IPS-18c (cell line): ENCODE measurements around the gene ITGA4.

Experiments
- H3K4me3 ChIP-seq: 2 replicates; pipeline ENCODE4 v1.7.0; 2013; ENCODE audit warnings: low read depth, mild to moderate bottlenecking, low read length, moderate library complexity; ENCODE audit not compliant: insufficient read depth
- H3K9me3 ChIP-seq: one replicate; pipeline ENCODE4 v1.6.1; 2013; ENCODE audit warnings: mild to moderate bottlenecking, low read length, moderate library complexity; ENCODE audit not compliant: control insufficient read depth, insufficient read depth

The ITGA4 gene

GRCh38 chr2:181542170-181542569 lies 85.0 kb downstream of the ITGA4 start:
- Histone ChIP-seq H3K9me3 (no peaks in the 10 kb centered on the region), H3K4me3 (no peak overlapping the region)

GRCh38 chr2:181546086-181546485 lies 88.9 kb downstream of the ITGA4 start:
- H3K9me3 ChIP-seq, result no peaks in the 10 kb centered on the region
- no peak overlapping the region for H3K4me3 ChIP-seq

- Histone ChIP-seq H3K9me3 (no peaks in the 10 kb centered on the region), H3K4me3 (no peak overlapping the region)
These were observed 95.6 kb downstream of the ITGA4 start for GRCh38 chr2:181552808-181553207.

DNA sequence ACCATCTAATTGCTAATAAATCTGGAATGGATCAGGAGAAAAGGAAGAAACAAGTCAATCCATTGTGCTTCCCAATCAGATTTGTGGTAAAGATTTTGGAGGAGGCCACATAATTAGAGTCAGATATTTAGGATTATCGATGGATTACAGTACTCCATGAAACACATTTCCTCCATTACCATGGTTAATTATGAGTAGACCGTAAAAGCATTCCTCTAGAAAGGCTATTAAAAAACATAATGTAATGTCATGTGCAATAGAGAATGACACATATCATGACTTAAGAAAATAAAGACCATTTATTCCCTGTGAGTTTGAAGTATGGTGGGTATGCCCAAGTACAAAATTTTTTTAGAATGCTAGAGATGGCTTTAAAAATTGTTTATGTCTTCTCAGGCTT lies 96.1 kb downstream of the ITGA4 start:
- no peaks in the 10 kb centered on the region for H3K9me3 ChIP-seq
- H3K4me3 ChIP-seq, result no peak overlapping the region

- Histone ChIP-seq H3K9me3 (no peaks in the 10 kb centered on the region), H3K4me3 (no peak overlapping the region)
These were observed 97.1 kb downstream of the ITGA4 start for GRCh38 chr2:181554061-181554830.

DNA sequence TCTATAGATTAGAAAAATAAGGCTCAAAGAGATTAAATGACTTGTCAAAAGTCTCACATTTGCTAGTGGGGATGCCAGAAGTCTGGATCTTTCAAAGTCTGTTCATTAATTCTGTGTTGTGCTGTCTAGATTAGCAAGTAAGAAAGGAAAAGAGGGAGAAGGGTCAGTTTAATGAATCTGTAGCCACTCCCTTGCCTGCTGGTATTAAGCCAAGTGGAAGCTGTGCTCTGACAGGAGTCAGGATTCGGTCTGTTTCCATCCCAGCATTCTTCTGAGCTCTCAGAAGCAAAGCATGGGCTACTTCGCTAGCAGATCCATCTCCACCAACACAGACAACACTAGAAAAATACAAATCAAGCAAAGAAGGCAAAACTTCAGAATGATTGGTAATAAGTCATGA lies 101.2 kb downstream of the ITGA4 start:
- no peaks in the 10 kb centered on the region for H3K9me3 ChIP-seq

DNA sequence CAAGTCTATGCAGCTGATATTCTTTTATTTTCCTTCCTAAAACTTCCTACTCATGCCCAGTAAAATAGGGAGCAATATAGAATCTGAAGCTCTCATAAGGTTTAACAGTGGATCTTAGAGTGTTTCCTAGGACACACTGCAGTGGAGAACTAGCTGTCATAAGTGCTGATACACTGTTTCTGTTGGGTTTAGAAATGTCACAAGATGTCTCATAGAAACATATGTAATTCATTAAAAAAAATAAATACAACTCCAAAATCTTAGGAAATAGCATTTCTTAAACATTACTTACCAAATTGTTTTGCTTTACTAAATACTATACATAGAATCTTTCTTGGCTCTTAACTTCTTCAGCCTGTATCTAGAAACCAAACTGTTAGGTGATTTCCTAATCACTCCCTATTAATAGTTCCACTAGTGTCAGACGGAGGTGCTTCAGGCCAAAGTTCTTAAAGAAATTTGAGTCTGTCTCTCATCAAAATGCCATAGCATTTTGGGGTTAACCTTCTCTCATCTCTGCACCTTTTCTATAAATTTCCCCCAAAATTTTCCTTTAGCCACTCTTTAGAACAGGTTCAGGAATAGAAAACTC lies 106.0 kb downstream of the ITGA4 start:
- no peaks in the 10 kb centered on the region for H3K9me3 ChIP-seq
- H3K4me3 ChIP-seq, result no peak overlapping the region

More for the DNA sequence above, 101.2 kb downstream of the ITGA4 start:
- H3K4me3 ChIP-seq, result no peak overlapping the region

GRCh38 chr2:181566334-181567032 lies 109.3 kb downstream of the ITGA4 start:
- Histone ChIP-seq H3K4me3 (no peak overlapping the region), H3K9me3 (no peaks in the 10 kb centered on the region)

DNA sequence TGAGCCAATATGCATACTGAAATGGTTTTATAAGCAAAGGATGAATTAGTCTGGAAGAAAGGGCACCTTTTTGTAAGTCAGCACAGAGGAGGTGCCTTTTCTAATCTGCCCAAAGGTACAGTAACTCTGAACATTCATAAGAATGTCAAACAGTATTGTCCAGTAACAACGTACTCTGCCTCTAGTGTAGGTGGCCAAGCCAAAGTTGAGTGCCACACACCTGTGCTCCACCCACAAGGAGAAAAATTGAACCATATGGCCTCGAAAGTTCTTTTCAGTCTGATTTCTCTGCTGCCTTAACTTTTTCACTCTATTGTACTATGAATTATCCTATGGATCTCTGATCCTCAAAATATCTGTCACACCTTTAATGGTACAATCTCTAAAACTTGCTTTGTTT lies 112.9 kb downstream of the ITGA4 start:
- H3K4me3 ChIP-seq, result no peak overlapping the region

GRCh38 chr2:181570833-181571661 lies 113.9 kb downstream of the ITGA4 start:
- no peak overlapping the region for H3K4me3 ChIP-seq
- no peaks in the 10 kb centered on the region for H3K9me3 ChIP-seq

More for the DNA sequence above, 112.9 kb downstream of the ITGA4 start:
- no peaks in the 10 kb centered on the region for H3K9me3 ChIP-seq

DNA sequence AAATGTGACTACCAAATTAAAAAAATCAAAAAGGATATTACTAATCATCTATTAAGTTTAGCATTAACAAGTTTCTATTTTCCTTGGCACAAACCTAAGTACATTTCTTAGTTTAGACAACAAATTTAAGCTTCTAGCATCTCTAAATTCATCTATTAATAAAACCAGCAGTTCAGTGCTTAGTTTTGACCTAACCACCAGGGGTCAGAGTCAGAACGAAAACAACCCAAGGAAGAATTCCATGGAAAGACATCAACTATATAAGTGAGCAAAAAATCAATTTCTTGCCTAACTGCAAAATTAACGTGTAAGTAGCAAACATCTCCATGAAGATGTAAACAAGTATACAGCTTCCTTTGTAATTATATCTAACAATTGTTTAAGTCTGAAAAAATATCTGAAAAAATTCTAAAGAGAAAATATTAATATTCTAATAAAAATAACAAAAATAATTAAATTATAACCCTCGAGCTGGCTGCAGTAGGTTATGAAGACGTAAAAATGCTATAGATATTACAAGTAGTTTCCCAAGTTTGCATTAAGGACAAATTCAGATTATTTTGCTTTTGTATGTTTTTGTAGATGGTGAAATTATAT lies 116.1 kb downstream of the ITGA4 start:
- H3K4me3 ChIP-seq, result no peak overlapping the region
- no peaks in the 10 kb centered on the region for H3K9me3 ChIP-seq

- no peaks in the 10 kb centered on the region for H3K9me3 ChIP-seq
- no peak overlapping the region for H3K4me3 ChIP-seq
These were observed 117.1 kb downstream of the ITGA4 start for GRCh38 chr2:181574321-181574720.

DNA sequence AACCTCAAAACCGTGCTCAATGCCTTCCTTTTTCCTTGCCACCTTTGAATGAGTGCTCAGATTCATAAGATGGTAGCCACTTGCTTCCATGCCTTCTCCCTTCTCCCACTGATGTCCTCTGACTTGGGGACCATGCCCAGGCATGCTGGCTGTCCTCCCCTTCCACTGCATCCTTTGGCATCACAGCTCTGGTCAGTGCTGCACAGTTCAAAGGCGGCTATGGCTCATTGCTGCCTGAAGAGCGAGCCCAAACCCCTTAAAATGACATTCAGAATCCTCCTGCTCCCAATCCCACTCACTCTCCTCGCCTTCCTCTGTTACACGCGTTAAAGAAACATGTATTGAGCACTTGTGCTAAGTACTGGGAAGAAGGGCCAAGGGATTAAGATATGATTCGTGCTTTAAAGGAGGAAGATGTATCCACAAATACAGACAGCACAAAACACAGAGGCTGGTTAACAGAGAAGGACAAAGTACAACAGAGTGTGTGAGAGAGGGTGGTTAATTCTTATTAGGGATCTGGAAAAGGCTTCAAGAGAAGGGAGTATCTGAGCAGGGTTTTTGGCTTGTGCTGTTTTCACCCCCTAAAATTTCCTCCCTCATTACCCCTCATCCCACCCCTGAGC lies 118.0 kb downstream of the ITGA4 start:
- Histone ChIP-seq H3K4me3 (no peak overlapping the region), H3K9me3 (no peaks in the 10 kb centered on the region)

DNA sequence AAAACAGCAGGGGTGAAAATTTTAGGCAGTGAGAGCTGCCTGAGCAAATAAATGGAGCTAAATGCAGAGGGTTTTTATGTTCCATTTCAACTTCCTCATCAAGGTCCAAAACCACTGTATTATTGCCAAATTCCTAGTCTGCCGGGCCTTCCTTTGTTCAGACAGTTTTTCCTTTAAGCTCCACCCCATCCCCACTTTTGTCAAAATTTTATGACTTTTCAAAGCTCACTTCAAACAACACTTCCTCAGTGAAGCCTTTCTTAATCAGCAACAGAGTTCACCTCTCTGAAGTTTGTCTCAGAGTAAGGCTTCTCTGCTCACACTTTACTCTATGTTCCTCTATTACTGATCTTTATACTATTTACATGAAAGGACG lies 118.5 kb downstream of the ITGA4 start:
- H3K4me3 ChIP-seq, result no peak overlapping the region
- H3K9me3 ChIP-seq, result no peaks in the 10 kb centered on the region

DNA sequence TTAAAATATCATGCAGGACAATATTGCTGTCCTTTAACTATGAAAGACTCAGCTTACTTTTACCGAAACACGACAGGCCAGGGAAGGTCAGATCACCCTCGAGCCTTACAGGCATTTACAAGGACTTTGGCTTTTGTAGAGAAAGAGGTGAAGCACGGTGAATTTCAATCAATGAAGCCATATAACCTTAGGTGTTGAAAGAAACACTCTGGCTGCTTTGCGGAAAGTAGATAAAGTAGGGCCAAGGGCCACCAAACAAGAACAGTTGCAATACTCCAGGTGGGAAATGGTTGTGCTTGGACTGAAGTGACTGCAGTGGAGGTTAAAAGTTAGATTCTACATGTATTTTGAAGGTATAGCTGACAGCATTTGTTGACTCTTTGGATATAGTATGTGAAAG lies 119.2 kb downstream of the ITGA4 start:
- Histone ChIP-seq H3K4me3 (no peak overlapping the region), H3K9me3 (no peaks in the 10 kb centered on the region)

GRCh38 chr2:181578829-181579228 lies 121.6 kb downstream of the ITGA4 start:
- H3K9me3 ChIP-seq, result no peaks in the 10 kb centered on the region
- H3K4me3 ChIP-seq, result no peak overlapping the region

- Histone ChIP-seq H3K9me3 (no peaks in the 10 kb centered on the region), H3K4me3 (no peak overlapping the region)
These were observed 124.3 kb downstream of the ITGA4 start for GRCh38 chr2:181581534-181581933.
